GM12878 (cell line): Measurements from ENCODE around the gene SNX11. TPM values are rescaled to one million over a fixed set of nuclear protein-coding genes. Genes with fewer than 3 reads are reported as not detected.
A peak's percentile ranks its signal among the peaks of the same experiment; 100 is the strongest.

Source experiments
- BMI1 ChIP-seq: fragments of 450-650 bp; IDR thresholded peaks from 2 replicates; pipeline ENCODE4 v1.6.1; 2016; ENCODE audit warnings: mild to moderate bottlenecking, moderate library complexity, borderline replicate concordance
- DPF2 ChIP-seq: fragments of 450-650 bp; IDR thresholded peaks from 2 replicates; pipeline ENCODE4 v1.6.1; 2017; ENCODE audit warnings: mild to moderate bottlenecking
- GATAD2B ChIP-seq: fragments of 450-650 bp; conservative IDR thresholded peaks from 2 replicates; pipeline ENCODE4 v1.6.1; 2017; ENCODE audit warnings: low read depth, mild to moderate bottlenecking, moderate library complexity
- IKZF1 ChIP-seq: fragments of 450-650 bp; conservative IDR thresholded peaks from 2 replicates; pipeline ENCODE4 v1.6.1; 2017; ENCODE audit warnings: antibody characterized with exemption, mild to moderate bottlenecking
- KLF5 ChIP-seq: fragments of 450-650 bp; IDR thresholded peaks from 2 replicates; pipeline ENCODE4 v1.6.1; 2014; ENCODE audit warnings: mild to moderate bottlenecking; ENCODE audit not compliant: partially characterized antibody
- MXI1 ChIP-seq: fragments of 150-350 bp; IDR thresholded peaks from 2 replicates; pipeline ENCODE4 v1.6.1; 2011; ENCODE audit warnings: low read depth, mild to moderate bottlenecking, inconsistent platforms, low read length, improper control_type of control experiment
- NR2C2 ChIP-seq: IDR thresholded peaks from 2 replicates; pipeline ENCODE4 v1.6.1; 2011; ENCODE audit warnings: borderline replicate concordance, low read depth; ENCODE audit not compliant: control insufficient read depth, insufficient read length
- NR2F1 ChIP-seq: fragments of 450-650 bp; conservative IDR thresholded peaks from 2 replicates; pipeline ENCODE4 v1.6.1; 2017; ENCODE audit warnings: mild to moderate bottlenecking
- PML ChIP-seq: IDR thresholded peaks from 2 replicates; pipeline ENCODE4 v1.6.1; 2012; ENCODE audit warnings: low read length, inconsistent platforms
- POLR2A ChIP-seq: IDR thresholded peaks from 2 replicates; pipeline ENCODE4 v1.6.1; 2011; ENCODE audit warnings: low read depth, mild to moderate bottlenecking, low read length
- RAD51 ChIP-seq: fragments of 450-650 bp; IDR thresholded peaks from 2 replicates; pipeline ENCODE4 v1.6.1; 2016; ENCODE audit warnings: moderate library complexity, mild to moderate bottlenecking, inconsistent platforms
- RUNX3 ChIP-seq: IDR thresholded peaks from 2 replicates; pipeline ENCODE4 v1.6.1; 2012; ENCODE audit warnings: low read length, inconsistent platforms
- SMAD1 ChIP-seq: fragments of 450-650 bp; IDR thresholded peaks from 2 replicates; pipeline ENCODE4 v1.6.1; 2018; ENCODE audit warnings: mild to moderate bottlenecking, low read depth; ENCODE audit not compliant: partially characterized antibody
- TARDBP ChIP-seq: IDR thresholded peaks from 2 replicates; pipeline ENCODE4 v1.6.1; 2016; ENCODE audit warnings: borderline replicate concordance
- TCF12 ChIP-seq: IDR thresholded peaks from 2 replicates; pipeline ENCODE4 v1.6.1; 2011; ENCODE audit warnings: low read depth, mild to moderate bottlenecking, low read length
- WRNIP1 ChIP-seq: IDR thresholded peaks from 2 replicates; pipeline ENCODE4 v1.6.1; 2011; ENCODE audit warnings: low read depth, low read length, improper control_type of control experiment, borderline replicate concordance
- ZBED1 ChIP-seq: IDR thresholded peaks from 2 replicates; pipeline ENCODE4 v1.6.1; 2016; ENCODE audit warnings: borderline replicate concordance
- ZNF274 ChIP-seq: IDR thresholded peaks from one replicate; pipeline ENCODE4 v1.8.0; 2011; ENCODE audit not compliant: insufficient read length, insufficient read depth
- ZNF384 ChIP-seq: IDR thresholded peaks from 2 replicates; pipeline ENCODE4 v1.6.1; 2012; ENCODE audit warnings: low read depth, mild to moderate bottlenecking, low read length, improper control_type of control experiment, borderline replicate concordance
- polyA plus RNA-seq, 11 experiments: library from polyadenylated mRNA; depleted of rRNA in 4 of 11; unstranded in 6 of 11; stranded (reverse) in 5 of 11; fragments of >200 nt; fragmentation: Nextera tagmentation in 4 of 11; fragmentation: Illumina TruSeq in 1 of 11; extraction: Ambion mirVana in 4 of 11; extraction: Trizol in 1 of 11; gene quantifications; 1 replicate in 1 of 11; 2 replicates in 10 of 11; pipeline versions ENCODE4 v1.2.1 to v1.2.3, GENCODE V29; 2011 to 2016; ENCODE audit warnings: inconsistent platforms in 2 of 11, missing spikeins in 2 of 11, low read depth in 1 of 11
- total RNA-seq, 4 experiments: library from RNA; depleted of rRNA in 3 of 4; stranded (reverse); fragments of >200 nt in 3 of 4; fragmentation: Illumina TruSeq in 1 of 4; extraction: Trizol in 1 of 4; gene quantifications; 2 replicates each; pipeline versions ENCODE4 v1.2.1 to v1.2.3, GENCODE V29; 2013 to 2021
- TF ChIP-seq, protein P1 (sequence below): fragments of 150-350 bp; IDR thresholded peaks from 2 replicates; pipeline ENCODE4 v1.6.1; 2016; ENCODE audit warnings: low read depth, low read length
- TF ChIP-seq, protein P2 (sequence below): fragments of 450-650 bp; formaldehyde crosslinking; IDR thresholded peaks from 2 replicates; pipeline ENCODE4 v1.4.0; 2020; ENCODE audit warnings: mild to moderate bottlenecking, moderate library complexity
- TF ChIP-seq, protein P3 (sequence below): fragments of 450-650 bp; IDR thresholded peaks from 2 replicates; pipeline ENCODE4 v1.6.1; 2017; ENCODE audit warnings: low read depth, mild to moderate bottlenecking, moderate library complexity

SNX11 gene
- total and polyA plus RNA-seq, 10 of the 15 experiments (the other 5 are each of a cell fraction or from before 2014, with no cell fraction given): 34.2 to 127 (median 61.8) TPM

DNA sequence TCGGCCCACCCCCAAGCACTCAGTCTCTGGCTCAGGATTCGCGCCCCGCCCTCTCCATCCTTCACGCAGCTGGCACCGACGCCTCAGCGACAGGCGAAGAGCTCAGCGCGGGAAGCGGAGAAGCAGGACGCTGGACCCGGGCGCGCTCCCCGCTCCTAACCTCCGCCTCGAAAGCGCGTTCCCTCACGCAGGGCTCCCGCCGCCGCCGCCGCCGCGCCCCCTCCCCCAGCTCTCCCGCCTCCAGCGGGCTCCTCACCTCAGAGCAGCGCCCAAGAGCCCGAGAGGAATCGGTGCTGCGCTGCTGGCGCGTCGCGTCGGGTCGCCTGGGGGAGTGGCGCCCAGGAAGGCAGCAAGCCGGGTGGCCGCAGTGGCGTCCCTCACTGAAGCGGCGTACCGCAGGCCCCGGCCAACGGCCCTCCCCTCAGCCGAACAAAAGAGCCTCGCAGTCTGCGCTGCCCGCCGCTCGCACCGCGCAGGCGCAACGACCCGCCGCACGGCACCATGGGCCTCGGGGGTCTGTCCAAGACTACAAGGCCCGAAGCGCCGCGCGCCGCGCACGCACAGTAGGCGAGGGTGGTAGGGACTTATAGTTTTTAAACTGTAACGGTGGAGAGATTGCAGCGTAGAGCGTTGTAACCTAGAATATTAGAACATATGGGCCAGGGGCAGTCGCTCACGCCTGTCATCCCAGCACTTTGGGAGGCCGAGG, 6.4 kb upstream of the SNX11 start, which contains the start of gene CBX1 (continued):
- TF ChIP-seq, protein P1, sequence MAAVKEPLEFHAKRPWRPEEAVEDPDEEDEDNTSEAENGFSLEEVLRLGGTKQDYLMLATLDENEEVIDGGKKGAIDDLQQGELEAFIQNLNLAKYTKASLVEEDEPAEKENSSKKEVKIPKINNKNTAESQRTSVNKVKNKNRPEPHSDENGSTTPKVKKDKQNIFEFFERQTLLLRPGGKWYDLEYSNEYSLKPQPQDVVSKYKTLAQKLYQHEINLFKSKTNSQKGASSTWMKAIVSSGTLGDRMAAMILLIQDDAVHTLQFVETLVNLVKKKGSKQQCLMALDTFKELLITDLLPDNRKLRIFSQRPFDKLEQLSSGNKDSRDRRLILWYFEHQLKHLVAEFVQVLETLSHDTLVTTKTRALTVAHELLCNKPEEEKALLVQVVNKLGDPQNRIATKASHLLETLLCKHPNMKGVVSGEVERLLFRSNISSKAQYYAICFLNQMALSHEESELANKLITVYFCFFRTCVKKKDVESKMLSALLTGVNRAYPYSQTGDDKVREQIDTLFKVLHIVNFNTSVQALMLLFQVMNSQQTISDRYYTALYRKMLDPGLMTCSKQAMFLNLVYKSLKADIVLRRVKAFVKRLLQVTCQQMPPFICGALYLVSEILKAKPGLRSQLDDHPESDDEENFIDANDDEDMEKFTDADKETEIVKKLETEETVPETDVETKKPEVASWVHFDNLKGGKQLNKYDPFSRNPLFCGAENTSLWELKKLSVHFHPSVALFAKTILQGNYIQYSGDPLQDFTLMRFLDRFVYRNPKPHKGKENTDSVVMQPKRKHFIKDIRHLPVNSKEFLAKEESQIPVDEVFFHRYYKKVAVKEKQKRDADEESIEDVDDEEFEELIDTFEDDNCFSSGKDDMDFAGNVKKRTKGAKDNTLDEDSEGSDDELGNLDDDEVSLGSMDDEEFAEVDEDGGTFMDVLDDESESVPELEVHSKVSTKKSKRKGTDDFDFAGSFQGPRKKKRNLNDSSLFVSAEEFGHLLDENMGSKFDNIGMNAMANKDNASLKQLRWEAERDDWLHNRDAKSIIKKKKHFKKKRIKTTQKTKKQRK: no peak
- peak; percentile 74 for TF ChIP-seq POLR2A
- TF ChIP-seq RUNX3: peak; percentile 60
- TF ChIP-seq KLF5: peak; percentile 87
- TF ChIP-seq IKZF1: peak; percentile 97
- TF ChIP-seq, protein P2, sequence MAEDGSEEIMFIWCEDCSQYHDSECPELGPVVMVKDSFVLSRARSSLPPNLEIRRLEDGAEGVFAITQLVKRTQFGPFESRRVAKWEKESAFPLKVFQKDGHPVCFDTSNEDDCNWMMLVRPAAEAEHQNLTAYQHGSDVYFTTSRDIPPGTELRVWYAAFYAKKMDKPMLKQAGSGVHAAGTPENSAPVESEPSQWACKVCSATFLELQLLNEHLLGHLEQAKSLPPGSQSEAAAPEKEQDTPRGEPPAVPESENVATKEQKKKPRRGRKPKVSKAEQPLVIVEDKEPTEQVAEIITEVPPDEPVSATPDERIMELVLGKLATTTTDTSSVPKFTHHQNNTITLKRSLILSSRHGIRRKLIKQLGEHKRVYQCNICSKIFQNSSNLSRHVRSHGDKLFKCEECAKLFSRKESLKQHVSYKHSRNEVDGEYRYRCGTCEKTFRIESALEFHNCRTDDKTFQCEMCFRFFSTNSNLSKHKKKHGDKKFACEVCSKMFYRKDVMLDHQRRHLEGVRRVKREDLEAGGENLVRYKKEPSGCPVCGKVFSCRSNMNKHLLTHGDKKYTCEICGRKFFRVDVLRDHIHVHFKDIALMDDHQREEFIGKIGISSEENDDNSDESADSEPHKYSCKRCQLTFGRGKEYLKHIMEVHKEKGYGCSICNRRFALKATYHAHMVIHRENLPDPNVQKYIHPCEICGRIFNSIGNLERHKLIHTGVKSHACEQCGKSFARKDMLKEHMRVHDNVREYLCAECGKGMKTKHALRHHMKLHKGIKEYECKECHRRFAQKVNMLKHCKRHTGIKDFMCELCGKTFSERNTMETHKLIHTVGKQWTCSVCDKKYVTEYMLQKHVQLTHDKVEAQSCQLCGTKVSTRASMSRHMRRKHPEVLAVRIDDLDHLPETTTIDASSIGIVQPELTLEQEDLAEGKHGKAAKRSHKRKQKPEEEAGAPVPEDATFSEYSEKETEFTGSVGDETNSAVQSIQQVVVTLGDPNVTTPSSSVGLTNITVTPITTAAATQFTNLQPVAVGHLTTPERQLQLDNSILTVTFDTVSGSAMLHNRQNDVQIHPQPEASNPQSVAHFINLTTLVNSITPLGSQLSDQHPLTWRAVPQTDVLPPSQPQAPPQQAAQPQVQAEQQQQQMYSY: no peak
- TF ChIP-seq WRNIP1: no peak
- TF ChIP-seq ZBED1: no peak
- TF ChIP-seq SMAD1: no peak
- TF ChIP-seq, protein P3, sequence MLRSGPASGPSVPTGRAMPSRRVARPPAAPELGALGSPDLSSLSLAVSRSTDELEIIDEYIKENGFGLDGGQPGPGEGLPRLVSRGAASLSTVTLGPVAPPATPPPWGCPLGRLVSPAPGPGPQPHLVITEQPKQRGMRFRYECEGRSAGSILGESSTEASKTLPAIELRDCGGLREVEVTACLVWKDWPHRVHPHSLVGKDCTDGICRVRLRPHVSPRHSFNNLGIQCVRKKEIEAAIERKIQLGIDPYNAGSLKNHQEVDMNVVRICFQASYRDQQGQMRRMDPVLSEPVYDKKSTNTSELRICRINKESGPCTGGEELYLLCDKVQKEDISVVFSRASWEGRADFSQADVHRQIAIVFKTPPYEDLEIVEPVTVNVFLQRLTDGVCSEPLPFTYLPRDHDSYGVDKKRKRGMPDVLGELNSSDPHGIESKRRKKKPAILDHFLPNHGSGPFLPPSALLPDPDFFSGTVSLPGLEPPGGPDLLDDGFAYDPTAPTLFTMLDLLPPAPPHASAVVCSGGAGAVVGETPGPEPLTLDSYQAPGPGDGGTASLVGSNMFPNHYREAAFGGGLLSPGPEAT: 0 out of 2 replicates have a peak, but pooled peaks have one; percentile 39
- peak; percentile 84 for TF ChIP-seq GATAD2B
- peak; percentile 87; the same call in 1 of the 2 replicates for TF ChIP-seq DPF2
- TF ChIP-seq TARDBP: 0 out of 2 replicates have a peak, but pooled peaks have one; percentile 73
- no peak for TF ChIP-seq BMI1
- TF ChIP-seq TCF12: peak; percentile 41; the same call in 1 of the 2 replicates
- TF ChIP-seq PML: no peak; the same call in 1 of the 2 replicates
- 0 out of 2 replicates have a peak, but pooled peaks have one; percentile 8 for TF ChIP-seq ZNF384
- TF ChIP-seq MXI1: 0 out of 2 replicates have a peak, but pooled peaks have one; percentile 1
- no peak for TF ChIP-seq ZNF274
- TF ChIP-seq NR2C2: no peak
- TF ChIP-seq NR2F1: peak; percentile 48
- no peak for TF ChIP-seq RAD51
